ENCODE measurements around the gene PRPF19. TPM values are rescaled to one million over a fixed set of nuclear protein-coding genes. Genes with fewer than 3 reads are reported as not detected.

The PRPF19 gene
- total RNA-seq, 1 donor from 2014 or later = 61.9 TPM

- TF ChIP-seq EZH2 (IDR thresholded peaks at IDR 0.05; ENCODE audit: insufficient read depth, low read length) = no peak
- TF ChIP-seq CTCF (IDR thresholded peaks at IDR 0.05; ENCODE audit: insufficient read depth, low read depth, low read length) = no peak
- Histone ChIP-seq H3K79me2 (ENCODE audit: insufficient read depth, low read length) (peaks cover 43% of the 10 kb centered on the region), H3K27me3 (ENCODE audit: insufficient read depth, low read length) (no peaks in the 10 kb centered on the region), H4K20me1 (ENCODE audit: insufficient read depth, low read length) (peaks cover 41% of the 10 kb centered on the region), H3K4me3 (ENCODE audit: insufficient read depth, low read depth, low read length) (no peak overlapping the region), H3K4me1 (ENCODE audit: insufficient read depth, low read length) (peaks cover 32% of the 10 kb centered on the region), H3K9ac (ENCODE audit: low read length) (no peak overlapping the region), H2AFZ (ENCODE audit: low read depth, low read length) (no peak overlapping the region), H3K4me2 (ENCODE audit: low read length) (no peak overlapping the region), H3K36me3 (ENCODE audit: insufficient read depth, low read length) (peaks cover 15% of the 10 kb centered on the region), H3K9me3 (ENCODE audit: insufficient read depth, low read depth, low read length) (no peaks in the 10 kb centered on the region), H3K27ac (ENCODE audit: low read depth, low read length) (no peak overlapping the region)
- no peak overlapping the region for H3K27ac Mint-ChIP-seq (ENCODE audit: unreplicated experiment)
- DNase-seq (ENCODE audit: low read depth) (no peak), FAIRE-seq (no peak)
- H3K4me1 Mint-ChIP-seq (ENCODE audit: low read depth, unreplicated experiment) = peaks cover 20% of the 10 kb centered on the region
- H3K27me3 Mint-ChIP-seq (ENCODE audit: low read depth, unreplicated experiment) = no peaks in the 10 kb centered on the region
- H3K4me3 Mint-ChIP-seq (ENCODE audit: unreplicated experiment) = no peak overlapping the region
- H3K9me3 Mint-ChIP-seq (ENCODE audit: unreplicated experiment) = peaks cover 1% of the 10 kb centered on the region
- peaks cover 18% of the 10 kb centered on the region for H3K36me3 Mint-ChIP-seq (ENCODE audit: low read depth, unreplicated experiment)
Measured at GRCh38 chr11:60921259-60921658, 14.9 kb upstream of the PRPF19 start.

DNA sequence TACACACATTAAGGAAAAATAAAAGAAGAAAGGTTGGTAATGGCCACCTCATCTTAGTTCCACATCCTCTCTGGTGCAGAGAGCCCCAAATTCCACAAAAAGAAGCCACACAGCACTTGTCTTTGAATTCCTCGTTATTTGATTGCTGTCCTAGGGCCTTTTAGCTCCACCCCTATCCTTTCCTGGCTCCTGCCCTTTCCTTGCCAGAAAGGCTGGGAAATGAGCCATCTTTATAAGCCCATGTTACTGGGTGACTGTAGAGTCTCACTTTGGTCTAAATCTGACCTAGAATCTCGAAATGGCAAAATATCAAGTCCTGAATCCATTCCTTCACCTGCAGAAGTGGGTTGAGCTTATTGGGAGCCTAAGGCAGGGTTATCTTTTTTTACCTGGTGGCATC is 13.6 kb upstream of the PRPF19 start:
- Histone ChIP-seq H3K4me3 (ENCODE audit: insufficient read depth, low read depth, low read length) (no peak overlapping the region), H3K36me3 (ENCODE audit: insufficient read depth, low read length) (peaks cover 15% of the 10 kb centered on the region), H3K4me1 (ENCODE audit: insufficient read depth, low read length) (peaks cover 31% of the 10 kb centered on the region), H3K9ac (ENCODE audit: low read length) (no peak overlapping the region), H3K4me2 (ENCODE audit: low read length) (no peak overlapping the region), H3K27ac (ENCODE audit: low read depth, low read length) (no peak overlapping the region), H3K79me2 (ENCODE audit: insufficient read depth, low read length) (peaks cover 51% of the 10 kb centered on the region), H2AFZ (ENCODE audit: low read depth, low read length) (no peak overlapping the region), H3K9me3 (ENCODE audit: insufficient read depth, low read depth, low read length) (no peaks in the 10 kb centered on the region), H4K20me1 (ENCODE audit: insufficient read depth, low read length) (peaks cover 28% of the 10 kb centered on the region), H3K27me3 (ENCODE audit: insufficient read depth, low read length) (no peaks in the 10 kb centered on the region)
- Mint-ChIP-seq H3K4me3 (ENCODE audit: unreplicated experiment) (no peak overlapping the region), H3K27ac (ENCODE audit: unreplicated experiment) (no peak overlapping the region), H3K4me1 (ENCODE audit: low read depth, unreplicated experiment) (peaks cover 17% of the 10 kb centered on the region), H3K27me3 (ENCODE audit: low read depth, unreplicated experiment) (no peaks in the 10 kb centered on the region), H3K9me3 (ENCODE audit: unreplicated experiment) (peaks cover 1% of the 10 kb centered on the region), H3K36me3 (ENCODE audit: low read depth, unreplicated experiment) (peaks cover 18% of the 10 kb centered on the region)
- FAIRE-seq = no peak
- DNase-seq (ENCODE audit: low read depth) = no peak
- TF ChIP-seq CTCF (IDR thresholded peaks at IDR 0.05; ENCODE audit: insufficient read depth, low read depth, low read length) (no peak), EZH2 (IDR thresholded peaks at IDR 0.05; ENCODE audit: insufficient read depth, low read length) (no peak)

DNA sequence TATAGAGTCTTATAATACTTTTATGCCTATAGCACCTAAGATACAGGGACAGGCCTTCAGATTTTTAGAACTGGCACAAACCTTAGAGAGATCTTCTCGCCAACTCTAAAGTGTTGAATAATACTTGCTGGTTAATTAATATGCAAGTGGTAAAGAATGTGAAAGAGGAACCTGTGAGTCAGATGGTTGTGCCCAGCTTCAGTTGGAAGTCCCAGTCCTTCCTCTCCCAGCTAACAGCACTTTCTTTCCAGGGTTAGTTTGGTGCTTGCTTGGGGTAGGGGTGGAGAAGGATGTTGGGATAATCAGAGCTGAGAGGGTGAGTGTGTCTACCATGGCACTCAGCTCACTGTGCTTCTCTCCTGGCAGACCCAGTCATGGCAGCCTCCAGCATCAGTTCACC is 12.9 kb upstream of the PRPF19 start:
- Histone ChIP-seq H4K20me1 (ENCODE audit: insufficient read depth, low read length) (peaks cover 27% of the 10 kb centered on the region), H3K4me2 (ENCODE audit: low read length) (peak overlapping the region; percentile 30), H2AFZ (ENCODE audit: low read depth, low read length) (no peak overlapping the region), H3K27ac (ENCODE audit: low read depth, low read length) (peak overlapping the region; percentile 22), H3K9me3 (ENCODE audit: insufficient read depth, low read depth, low read length) (no peaks in the 10 kb centered on the region), H3K27me3 (ENCODE audit: insufficient read depth, low read length) (no peaks in the 10 kb centered on the region), H3K4me1 (ENCODE audit: insufficient read depth, low read length) (peaks cover 32% of the 10 kb centered on the region), H3K36me3 (ENCODE audit: insufficient read depth, low read length) (peaks cover 15% of the 10 kb centered on the region), H3K4me3 (ENCODE audit: insufficient read depth, low read depth, low read length) (no peak overlapping the region), H3K9ac (ENCODE audit: low read length) (no peak overlapping the region), H3K79me2 (ENCODE audit: insufficient read depth, low read length) (peaks cover 53% of the 10 kb centered on the region)
- Mint-ChIP-seq H3K9me3 (ENCODE audit: unreplicated experiment) (peaks cover 1% of the 10 kb centered on the region), H3K4me3 (ENCODE audit: unreplicated experiment) (no peak overlapping the region), H3K4me1 (ENCODE audit: low read depth, unreplicated experiment) (peaks cover 17% of the 10 kb centered on the region), H3K36me3 (ENCODE audit: low read depth, unreplicated experiment) (peaks cover 18% of the 10 kb centered on the region), H3K27ac (ENCODE audit: unreplicated experiment) (no peak overlapping the region), H3K27me3 (ENCODE audit: low read depth, unreplicated experiment) (no peaks in the 10 kb centered on the region)
- DNase-seq (ENCODE audit: low read depth) = no peak
- FAIRE-seq = no peak
- TF ChIP-seq CTCF (IDR thresholded peaks at IDR 0.05; ENCODE audit: insufficient read depth, low read depth, low read length) (no peak), EZH2 (IDR thresholded peaks at IDR 0.05; ENCODE audit: insufficient read depth, low read length) (no peak)

All from astrocyte (in vitro differentiated cells and primary cell).